K562 (cell line): Measurements from ENCODE around the gene ZNF32. TPM values are rescaled to one million over a fixed set of nuclear protein-coding genes. Genes with fewer than 3 reads are reported as not detected.

Source experiments
- CHCHD3 ChIP-seq: fragments of 250-450 bp; sonication (Bioruptor Pico); IDR thresholded peaks from 2 replicates; pipeline ENCODE4 v2.1.2; 2022; ENCODE audit warnings: mild to moderate bottlenecking
- ETV6 ChIP-seq, 3 experiments: fragments of 150-350 bp in 1 of 3; sonication (generic) in 1 of 3; formaldehyde crosslinking in 1 of 3; IDR thresholded peaks; 2 replicates each; pipeline versions ENCODE4 v1.6.1 to v1.8.0; 2014 to 2022; ENCODE audit warnings: borderline replicate concordance in 2 of 3, low read depth in 2 of 3, antibody characterized with exemption in 1 of 3, low read length in 1 of 3, mild to moderate bottlenecking in 1 of 3, missing genetic modification reagents in 1 of 3
- EWSR1 ChIP-seq: fragments of 450-650 bp; IDR thresholded peaks from 2 replicates; pipeline ENCODE4 v1.6.1; 2018; ENCODE audit warnings: borderline replicate concordance, mild to moderate bottlenecking, low read depth, moderate library complexity; ENCODE audit not compliant: partially characterized antibody
- FOXK2 ChIP-seq, 2 experiments: fragments of 450-650 bp; IDR thresholded peaks in 1 of 2; conservative IDR thresholded peaks in 1 of 2; 2 replicates each; pipeline ENCODE4 v1.6.1; 2016; ENCODE audit warnings: low read depth in 2 of 2, mild to moderate bottlenecking in 1 of 2
- PRPF4 ChIP-seq: fragments of 200-400 bp; formaldehyde crosslinking; IDR thresholded peaks from one replicate; pipeline ENCODE4 v1.6.1; 2017; ENCODE audit warnings: low read length, low read depth, mild to moderate bottlenecking; ENCODE audit not compliant: insufficient read depth, poor library complexity, severe bottlenecking
- PTTG1 ChIP-seq: fragments of 450-650 bp; IDR thresholded peaks from 2 replicates; pipeline ENCODE4 v1.6.1; 2016; ENCODE audit warnings: low read depth, mild to moderate bottlenecking, missing genetic modification characterization, missing compliant biosample characterization
- RCOR1 ChIP-seq, 2 experiments: IDR thresholded peaks; 2 replicates each; pipeline ENCODE4 v1.6.1; 2012; ENCODE audit warnings: low read depth in 2 of 2, low read length in 2 of 2, borderline replicate concordance in 1 of 2, improper control_type of control experiment in 1 of 2
- THAP7 ChIP-seq: fragments of 250-450 bp; sonication (Bioruptor Pico); IDR thresholded peaks from 2 replicates; pipeline ENCODE4 v1.5.0; 2021
- polyA plus RNA-seq, 8 experiments: library from polyadenylated mRNA; depleted of rRNA in 4 of 8; stranded (reverse) in 5 of 8; unstranded in 3 of 8; fragments of >200 nt; fragmentation: Nextera tagmentation in 2 of 8; fragmentation: Illumina TruSeq in 1 of 8; extraction: Ambion mirVana in 2 of 8; extraction: Trizol in 1 of 8; gene quantifications; 2 replicates each; pipeline versions ENCODE4 v1.2.1 to v1.2.3, GENCODE V29; 2011 to 2014; ENCODE audit warnings: inconsistent platforms in 1 of 8, missing spikeins in 1 of 8
- total RNA-seq, 7 experiments: library from RNA; depleted of rRNA in 6 of 7; stranded (reverse); fragments of >200 nt in 6 of 7; fragmentation: Illumina TruSeq in 2 of 7; extraction: Trizol in 2 of 7; gene quantifications; 2 replicates each; pipeline versions ENCODE4 v1.2.1 to v1.2.3, GENCODE V29; 2011 to 2021; ENCODE audit warnings: low replicate concordance in 1 of 7
- TF ChIP-seq, protein P1 (sequence below): sonication (generic); formaldehyde crosslinking; IDR thresholded peaks from 2 replicates; pipeline ENCODE4 v1.8.0; 2023; ENCODE audit warnings: mild to moderate bottlenecking, missing genetic modification reagents
- TF ChIP-seq, protein P2 (sequence below), 3 experiments: IDR thresholded peaks in 2 of 3; conservative IDR thresholded peaks in 1 of 3; 2 replicates each; pipeline ENCODE4 v1.5.1; 2011 to 2012; ENCODE audit warnings: low read length in 3 of 3, mild to moderate bottlenecking in 3 of 3, control low read depth in 2 of 3, improper control_type of control experiment in 1 of 3, inconsistent platforms in 1 of 3, low read depth in 1 of 3, mixed read lengths in 1 of 3, moderate library complexity in 1 of 3; ENCODE audit not compliant: insufficient read depth in 2 of 3

ZNF32 gene
- total and polyA plus RNA-seq, 9 of the 15 experiments (the other 6 are each of a cell fraction or from before 2014, with no cell fraction given) = 17.3 to 57.0 (median 26.3) TPM

GRCh38 chr10:43681721-43682120, 33.0 kb upstream of the ZNF32 start (continued):
- TF ChIP-seq, protein P1, sequence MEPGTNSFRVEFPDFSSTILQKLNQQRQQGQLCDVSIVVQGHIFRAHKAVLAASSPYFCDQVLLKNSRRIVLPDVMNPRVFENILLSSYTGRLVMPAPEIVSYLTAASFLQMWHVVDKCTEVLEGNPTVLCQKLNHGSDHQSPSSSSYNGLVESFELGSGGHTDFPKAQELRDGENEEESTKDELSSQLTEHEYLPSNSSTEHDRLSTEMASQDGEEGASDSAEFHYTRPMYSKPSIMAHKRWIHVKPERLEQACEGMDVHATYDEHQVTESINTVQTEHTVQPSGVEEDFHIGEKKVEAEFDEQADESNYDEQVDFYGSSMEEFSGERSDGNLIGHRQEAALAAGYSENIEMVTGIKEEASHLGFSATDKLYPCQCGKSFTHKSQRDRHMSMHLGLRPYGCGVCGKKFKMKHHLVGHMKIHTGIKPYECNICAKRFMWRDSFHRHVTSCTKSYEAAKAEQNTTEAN (CRISPR knock-in tag) = no peak
- TF ChIP-seq PTTG1 (no peak), CHCHD3 (CRISPR knock-in tag) (no peak), EWSR1 (no peak), ETV6 (IDR thresholded peaks at IDR 0.05; ENCODE audit: borderline replicate concordance in 1 of 2, low read depth in 2 of 2, low read length in 1 of 2) (no peak), ETV6 (CRISPR knock-in tag; IDR thresholded peaks at IDR 0.05; ENCODE audit: borderline replicate concordance) (no peak), PRPF4 (no peak), RCOR1 (IDR thresholded peaks at IDR 0.05; ENCODE audit: borderline replicate concordance in 1 of 2, low read depth in 2 of 2, low read length in 2 of 2) (no peak), THAP7 (CRISPR knock-in tag) (no peak), FOXK2 (conservative IDR thresholded peaks at IDR 0.05 in 1 of 2, IDR thresholded peaks at IDR 0.05 in 1 of 2; ENCODE audit: low read depth in 2 of 2) (no peak)
- TF ChIP-seq, protein P2, sequence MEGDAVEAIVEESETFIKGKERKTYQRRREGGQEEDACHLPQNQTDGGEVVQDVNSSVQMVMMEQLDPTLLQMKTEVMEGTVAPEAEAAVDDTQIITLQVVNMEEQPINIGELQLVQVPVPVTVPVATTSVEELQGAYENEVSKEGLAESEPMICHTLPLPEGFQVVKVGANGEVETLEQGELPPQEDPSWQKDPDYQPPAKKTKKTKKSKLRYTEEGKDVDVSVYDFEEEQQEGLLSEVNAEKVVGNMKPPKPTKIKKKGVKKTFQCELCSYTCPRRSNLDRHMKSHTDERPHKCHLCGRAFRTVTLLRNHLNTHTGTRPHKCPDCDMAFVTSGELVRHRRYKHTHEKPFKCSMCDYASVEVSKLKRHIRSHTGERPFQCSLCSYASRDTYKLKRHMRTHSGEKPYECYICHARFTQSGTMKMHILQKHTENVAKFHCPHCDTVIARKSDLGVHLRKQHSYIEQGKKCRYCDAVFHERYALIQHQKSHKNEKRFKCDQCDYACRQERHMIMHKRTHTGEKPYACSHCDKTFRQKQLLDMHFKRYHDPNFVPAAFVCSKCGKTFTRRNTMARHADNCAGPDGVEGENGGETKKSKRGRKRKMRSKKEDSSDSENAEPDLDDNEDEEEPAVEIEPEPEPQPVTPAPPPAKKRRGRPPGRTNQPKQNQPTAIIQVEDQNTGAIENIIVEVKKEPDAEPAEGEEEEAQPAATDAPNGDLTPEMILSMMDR (IDR thresholded peaks at IDR 0.05 in 2 of 3, conservative IDR thresholded peaks at IDR 0.05 in 1 of 3; ENCODE audit: insufficient read depth in 2 of 3, low read depth in 1 of 3, low read length in 3 of 3) = no peak
